HepG2 (cell line): ENCODE results near the gene ISOC2. TPM values are rescaled to one million over a fixed set of nuclear protein-coding genes. Genes with fewer than 3 reads are reported as not detected.

ENCODE experiments used
- CCDC6 ChIP-seq: sonication (generic); formaldehyde crosslinking; IDR thresholded peaks from 2 replicates; pipeline ENCODE4 v1.8.1; 2022; ENCODE audit warnings: mild to moderate bottlenecking, missing genetic modification reagents, moderate library complexity
- EP300 ChIP-seq, 3 experiments: sonication (generic) in 1 of 3; formaldehyde crosslinking in 1 of 3; IDR thresholded peaks; 2 replicates each; pipeline versions ENCODE4 v1.5.1 to v1.6.1; 2011 to 2020; ENCODE audit warnings: low read depth in 2 of 3, low read length in 2 of 3, borderline replicate concordance in 1 of 3, improper control_type of control experiment in 1 of 3, mild to moderate bottlenecking in 1 of 3, missing genetic modification reagents in 1 of 3, moderate library complexity in 1 of 3
- HOXA5 ChIP-seq: sonication (generic); formaldehyde crosslinking; IDR thresholded peaks from 2 replicates; pipeline ENCODE4 v1.4.0; 2020; ENCODE audit warnings: missing genetic modification reagents
- KLF13 ChIP-seq: sonication (generic); formaldehyde crosslinking; IDR thresholded peaks from 2 replicates; pipeline ENCODE4 v1.4.0; 2020; ENCODE audit warnings: mild to moderate bottlenecking, missing genetic modification reagents
- NAIF1 ChIP-seq: sonication (generic); formaldehyde crosslinking; IDR thresholded peaks from 2 replicates; pipeline ENCODE4 v1.5.0; 2020; ENCODE audit warnings: mild to moderate bottlenecking, missing genetic modification reagents, borderline replicate concordance
- NFKB2 ChIP-seq: sonication (generic); formaldehyde crosslinking; IDR thresholded peaks from 2 replicates; pipeline ENCODE4 v1.4.0; 2020; ENCODE audit warnings: missing genetic modification reagents, borderline replicate concordance
- SIX4 ChIP-seq: sonication (generic); formaldehyde crosslinking; IDR thresholded peaks from 2 replicates; pipeline ENCODE4 v1.4.0; 2020; ENCODE audit warnings: missing genetic modification reagents
- SP1 ChIP-seq, 2 experiments: fragments of 450-650 bp in 1 of 2; sonication (generic) in 1 of 2; formaldehyde crosslinking in 1 of 2; IDR thresholded peaks; 2 replicates each; pipeline versions ENCODE4 v1.4.0 to v1.6.1; 2016 to 2020; ENCODE audit warnings: missing genetic modification reagents in 1 of 2
- ZNF136 ChIP-seq: sonication (generic); formaldehyde crosslinking; IDR thresholded peaks from 2 replicates; pipeline ENCODE4 v1.8.1; 2022; ENCODE audit warnings: low read depth, mild to moderate bottlenecking, moderate library complexity, missing genetic modification reagents
- ZNF20 ChIP-seq: sonication (generic); formaldehyde crosslinking; IDR thresholded peaks from 2 replicates; pipeline ENCODE4 v1.4.0; 2020; ENCODE audit warnings: mild to moderate bottlenecking, moderate library complexity, missing genetic modification reagents
- ZNF713 ChIP-seq: sonication (generic); formaldehyde crosslinking; IDR thresholded peaks from 2 replicates; pipeline ENCODE4 v1.4.0; 2020; ENCODE audit warnings: mild to moderate bottlenecking, missing genetic modification reagents
- ZNF772 ChIP-seq: sonication (generic); formaldehyde crosslinking; IDR thresholded peaks from 2 replicates; pipeline ENCODE4 v1.5.0; 2020; ENCODE audit warnings: mild to moderate bottlenecking, missing genetic modification reagents
- polyA plus RNA-seq, 8 experiments: library from polyadenylated mRNA; depleted of rRNA in 3 of 8; stranded (reverse) in 7 of 8; unstranded in 1 of 8; fragments of >200 nt; fragmentation: Illumina TruSeq in 4 of 8; extraction: Trizol in 4 of 8; gene quantifications; 2 replicates each; pipeline versions ENCODE4 v1.2.1 to v1.2.3, GENCODE V29; 2011 to 2016; ENCODE audit warnings: low read depth in 4 of 8, missing spikeins in 1 of 8, mixed read lengths in 1 of 8; ENCODE audit not compliant: insufficient read depth in 1 of 8
- total RNA-seq, 5 experiments: library from RNA; depleted of rRNA; stranded (reverse); fragments of >200 nt; fragmentation: Illumina TruSeq; extraction: Trizol; gene quantifications; 2 replicates each; pipeline ENCODE4 v1.2.3, GENCODE V29; 2016; ENCODE audit warnings: low read depth in 1 of 5
- TF ChIP-seq, protein P1 (sequence below): sonication (generic); formaldehyde crosslinking; IDR thresholded peaks from 2 replicates; pipeline ENCODE4 v1.9.0; 2021; ENCODE audit warnings: mild to moderate bottlenecking, missing genetic modification reagents
- TF ChIP-seq, protein P2 (sequence below): IDR thresholded peaks from 2 replicates; pipeline ENCODE4 v1.6.1; 2016; ENCODE audit warnings: low read depth
- TF ChIP-seq, protein P3 (sequence below): sonication (generic); formaldehyde crosslinking; IDR thresholded peaks from 2 replicates; pipeline ENCODE4 v1.4.0; 2020; ENCODE audit warnings: missing genetic modification reagents
- TF ChIP-seq, protein P4 (sequence below): sonication (generic); formaldehyde crosslinking; IDR thresholded peaks from 2 replicates; pipeline ENCODE4 v1.8.0; 2022; ENCODE audit warnings: missing genetic modification reagents, mild to moderate bottlenecking, moderate library complexity, borderline replicate concordance

Gene ISOC2
- total and polyA plus RNA-seq, 2 of the 13 experiments (the other 11 are each of a cell fraction or from before 2014, with no cell fraction given): 76.8 to 105 TPM

DNA sequence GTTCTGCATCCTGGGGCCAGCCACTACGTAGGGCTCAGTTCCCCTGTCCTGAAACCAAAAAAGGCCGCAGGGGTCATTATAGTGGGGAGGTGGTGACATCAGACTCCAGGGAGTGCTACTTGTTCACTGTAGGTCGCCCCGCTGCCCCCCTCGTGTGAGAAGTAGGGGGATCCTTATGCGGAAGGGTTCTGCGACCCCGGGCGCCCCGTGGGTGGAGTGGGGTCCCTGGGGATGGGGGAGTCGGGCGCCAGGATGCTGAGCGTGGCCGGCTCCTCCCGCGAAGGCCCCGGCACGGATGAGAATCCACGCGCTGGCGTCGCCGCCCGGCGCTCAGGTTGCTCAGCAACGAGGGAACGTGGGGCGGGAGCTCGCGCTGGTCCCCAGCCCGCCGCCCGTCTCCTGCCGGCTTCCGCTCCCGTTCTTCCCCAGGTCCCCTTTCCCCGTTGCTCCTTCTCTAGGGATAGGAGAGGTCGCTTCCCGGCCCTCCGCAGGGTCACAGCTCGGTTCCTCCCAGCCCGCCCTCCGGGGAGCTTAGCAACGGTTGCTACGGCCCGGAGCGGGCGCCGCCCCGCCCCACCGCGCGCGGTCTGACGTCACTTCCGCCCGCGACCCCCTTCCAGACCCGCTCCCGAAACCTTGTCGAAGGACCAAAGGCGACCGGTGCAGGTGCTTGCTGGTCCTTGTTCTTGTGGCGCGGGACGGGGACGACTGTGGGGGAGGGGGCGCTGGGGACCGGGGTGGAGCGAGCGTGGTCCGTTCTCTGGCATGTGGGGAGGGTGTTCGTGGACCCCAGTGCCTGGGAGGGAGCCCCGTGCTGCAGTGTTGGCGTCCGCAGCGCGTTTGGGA is 23.4 kb upstream of the ISOC2 start, which contains the start of gene NAT14 (continued):
- TF ChIP-seq, protein P1, sequence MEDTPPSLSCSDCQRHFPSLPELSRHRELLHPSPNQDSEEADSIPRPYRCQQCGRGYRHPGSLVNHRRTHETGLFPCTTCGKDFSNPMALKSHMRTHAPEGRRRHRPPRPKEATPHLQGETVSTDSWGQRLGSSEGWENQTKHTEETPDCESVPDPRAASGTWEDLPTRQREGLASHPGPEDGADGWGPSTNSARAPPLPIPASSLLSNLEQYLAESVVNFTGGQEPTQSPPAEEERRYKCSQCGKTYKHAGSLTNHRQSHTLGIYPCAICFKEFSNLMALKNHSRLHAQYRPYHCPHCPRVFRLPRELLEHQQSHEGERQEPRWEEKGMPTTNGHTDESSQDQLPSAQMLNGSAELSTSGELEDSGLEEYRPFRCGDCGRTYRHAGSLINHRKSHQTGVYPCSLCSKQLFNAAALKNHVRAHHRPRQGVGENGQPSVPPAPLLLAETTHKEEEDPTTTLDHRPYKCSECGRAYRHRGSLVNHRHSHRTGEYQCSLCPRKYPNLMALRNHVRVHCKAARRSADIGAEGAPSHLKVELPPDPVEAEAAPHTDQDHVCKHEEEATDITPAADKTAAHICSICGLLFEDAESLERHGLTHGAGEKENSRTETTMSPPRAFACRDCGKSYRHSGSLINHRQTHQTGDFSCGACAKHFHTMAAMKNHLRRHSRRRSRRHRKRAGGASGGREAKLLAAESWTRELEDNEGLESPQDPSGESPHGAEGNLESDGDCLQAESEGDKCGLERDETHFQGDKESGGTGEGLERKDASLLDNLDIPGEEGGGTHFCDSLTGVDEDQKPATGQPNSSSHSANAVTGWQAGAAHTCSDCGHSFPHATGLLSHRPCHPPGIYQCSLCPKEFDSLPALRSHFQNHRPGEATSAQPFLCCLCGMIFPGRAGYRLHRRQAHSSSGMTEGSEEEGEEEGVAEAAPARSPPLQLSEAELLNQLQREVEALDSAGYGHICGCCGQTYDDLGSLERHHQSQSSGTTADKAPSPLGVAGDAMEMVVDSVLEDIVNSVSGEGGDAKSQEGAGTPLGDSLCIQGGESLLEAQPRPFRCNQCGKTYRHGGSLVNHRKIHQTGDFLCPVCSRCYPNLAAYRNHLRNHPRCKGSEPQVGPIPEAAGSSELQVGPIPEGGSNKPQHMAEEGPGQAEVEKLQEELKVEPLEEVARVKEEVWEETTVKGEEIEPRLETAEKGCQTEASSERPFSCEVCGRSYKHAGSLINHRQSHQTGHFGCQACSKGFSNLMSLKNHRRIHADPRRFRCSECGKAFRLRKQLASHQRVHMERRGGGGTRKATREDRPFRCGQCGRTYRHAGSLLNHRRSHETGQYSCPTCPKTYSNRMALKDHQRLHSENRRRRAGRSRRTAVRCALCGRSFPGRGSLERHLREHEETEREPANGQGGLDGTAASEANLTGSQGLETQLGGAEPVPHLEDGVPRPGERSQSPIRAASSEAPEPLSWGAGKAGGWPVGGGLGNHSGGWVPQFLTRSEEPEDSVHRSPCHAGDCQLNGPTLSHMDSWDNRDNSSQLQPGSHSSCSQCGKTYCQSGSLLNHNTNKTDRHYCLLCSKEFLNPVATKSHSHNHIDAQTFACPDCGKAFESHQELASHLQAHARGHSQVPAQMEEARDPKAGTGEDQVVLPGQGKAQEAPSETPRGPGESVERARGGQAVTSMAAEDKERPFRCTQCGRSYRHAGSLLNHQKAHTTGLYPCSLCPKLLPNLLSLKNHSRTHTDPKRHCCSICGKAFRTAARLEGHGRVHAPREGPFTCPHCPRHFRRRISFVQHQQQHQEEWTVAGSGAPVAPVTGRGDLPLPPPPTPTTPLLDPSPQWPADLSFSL (CRISPR knock-in tag): no peak
- TF ChIP-seq, protein P2, sequence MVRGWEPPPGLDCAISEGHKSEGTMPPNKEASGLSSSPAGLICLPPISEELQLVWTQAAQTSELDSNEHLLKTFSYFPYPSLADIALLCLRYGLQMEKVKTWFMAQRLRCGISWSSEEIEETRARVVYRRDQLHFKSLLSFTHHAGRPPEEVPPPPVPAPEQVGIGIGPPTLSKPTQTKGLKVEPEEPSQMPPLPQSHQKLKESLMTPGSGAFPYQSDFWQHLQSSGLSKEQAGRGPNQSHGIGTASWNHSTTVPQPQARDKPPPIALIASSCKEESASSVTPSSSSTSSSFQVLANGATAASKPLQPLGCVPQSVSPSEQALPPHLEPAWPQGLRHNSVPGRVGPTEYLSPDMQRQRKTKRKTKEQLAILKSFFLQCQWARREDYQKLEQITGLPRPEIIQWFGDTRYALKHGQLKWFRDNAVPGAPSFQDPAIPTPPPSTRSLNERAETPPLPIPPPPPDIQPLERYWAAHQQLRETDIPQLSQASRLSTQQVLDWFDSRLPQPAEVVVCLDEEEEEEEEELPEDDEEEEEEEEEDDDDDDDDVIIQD (CRISPR knock-in tag): no peak
- no peak for TF ChIP-seq NAIF1
- TF ChIP-seq ZNF772 (CRISPR knock-in tag): no peak
- TF ChIP-seq KLF13 (CRISPR knock-in tag): peak; percentile 15; the same call in 1 of the 2 replicates
- TF ChIP-seq ZNF713 (CRISPR knock-in tag): no peak
- TF ChIP-seq, protein P3, sequence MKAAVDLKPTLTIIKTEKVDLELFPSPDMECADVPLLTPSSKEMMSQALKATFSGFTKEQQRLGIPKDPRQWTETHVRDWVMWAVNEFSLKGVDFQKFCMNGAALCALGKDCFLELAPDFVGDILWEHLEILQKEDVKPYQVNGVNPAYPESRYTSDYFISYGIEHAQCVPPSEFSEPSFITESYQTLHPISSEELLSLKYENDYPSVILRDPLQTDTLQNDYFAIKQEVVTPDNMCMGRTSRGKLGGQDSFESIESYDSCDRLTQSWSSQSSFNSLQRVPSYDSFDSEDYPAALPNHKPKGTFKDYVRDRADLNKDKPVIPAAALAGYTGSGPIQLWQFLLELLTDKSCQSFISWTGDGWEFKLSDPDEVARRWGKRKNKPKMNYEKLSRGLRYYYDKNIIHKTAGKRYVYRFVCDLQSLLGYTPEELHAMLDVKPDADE (CRISPR knock-in tag): no peak
- TF ChIP-seq SIX4: no peak
- TF ChIP-seq SP1 (IDR thresholded peaks at IDR 0.05): no peak
- peak; percentile 28; the same call in 1 of the 2 replicates for TF ChIP-seq SP1 (CRISPR knock-in tag; IDR thresholded peaks at IDR 0.05)
- TF ChIP-seq ZNF20 (CRISPR knock-in tag): no peak
- TF ChIP-seq ZNF136 (CRISPR knock-in tag): no peak
- no peak for TF ChIP-seq NFKB2 (CRISPR knock-in tag)
- no peak for TF ChIP-seq CCDC6 (CRISPR knock-in tag)
- no peak for TF ChIP-seq HOXA5 (CRISPR knock-in tag)
- no peak for TF ChIP-seq EP300 (IDR thresholded peaks at IDR 0.05; ENCODE audit: low read depth in 2 of 2, low read length in 2 of 2)
- TF ChIP-seq EP300 (CRISPR knock-in tag; IDR thresholded peaks at IDR 0.05; ENCODE audit: borderline replicate concordance): no peak
- TF ChIP-seq, protein P4, sequence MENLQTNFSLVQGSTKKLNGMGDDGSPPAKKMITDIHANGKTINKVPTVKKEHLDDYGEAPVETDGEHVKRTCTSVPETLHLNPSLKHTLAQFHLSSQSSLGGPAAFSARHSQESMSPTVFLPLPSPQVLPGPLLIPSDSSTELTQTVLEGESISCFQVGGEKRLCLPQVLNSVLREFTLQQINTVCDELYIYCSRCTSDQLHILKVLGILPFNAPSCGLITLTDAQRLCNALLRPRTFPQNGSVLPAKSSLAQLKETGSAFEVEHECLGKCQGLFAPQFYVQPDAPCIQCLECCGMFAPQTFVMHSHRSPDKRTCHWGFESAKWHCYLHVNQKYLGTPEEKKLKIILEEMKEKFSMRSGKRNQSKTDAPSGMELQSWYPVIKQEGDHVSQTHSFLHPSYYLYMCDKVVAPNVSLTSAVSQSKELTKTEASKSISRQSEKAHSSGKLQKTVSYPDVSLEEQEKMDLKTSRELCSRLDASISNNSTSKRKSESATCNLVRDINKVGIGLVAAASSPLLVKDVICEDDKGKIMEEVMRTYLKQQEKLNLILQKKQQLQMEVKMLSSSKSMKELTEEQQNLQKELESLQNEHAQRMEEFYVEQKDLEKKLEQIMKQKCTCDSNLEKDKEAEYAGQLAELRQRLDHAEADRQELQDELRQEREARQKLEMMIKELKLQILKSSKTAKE (CRISPR knock-in tag): no peak
